Right hindlimb (tissue), 1 donor: ENCODE measurements around the gene SCRG1.

Source experiments
- DNase-seq: peaks from one replicate; pipeline ENCODE4 v3.0.0-alpha.2; 2018

The SCRG1 gene

GRCh38 chr4:173357939-173358338 is 41.0 kb downstream of the SCRG1 start:
- no peak for DNase-seq

GRCh38 chr4:173347467-173347866 is 51.4 kb downstream of the SCRG1 start:
- DNase-seq = no peak

- DNase-seq = no peak
Observed at GRCh38 chr4:173346074-173346473, 52.8 kb downstream of the SCRG1 start.

DNA sequence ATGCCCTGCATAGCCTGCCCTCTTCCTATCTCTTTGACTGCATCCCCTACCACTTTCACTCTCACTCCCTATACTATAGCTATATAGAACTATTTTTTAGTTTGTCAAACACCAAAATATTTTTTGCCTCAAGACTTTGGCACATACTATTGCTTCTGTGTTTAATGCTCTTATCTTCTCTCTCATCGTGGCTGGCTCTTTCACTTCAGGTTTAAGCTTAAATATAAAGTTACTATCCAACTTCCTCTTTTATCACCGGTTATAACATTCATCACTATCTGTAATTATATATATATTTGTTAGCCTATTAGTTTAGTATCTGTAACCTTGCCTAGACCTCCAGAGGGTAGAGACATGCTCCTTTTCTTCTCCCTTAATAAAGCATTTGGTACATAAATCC is 53.3 kb downstream of the SCRG1 start:
- DNase-seq = no peak

DNA sequence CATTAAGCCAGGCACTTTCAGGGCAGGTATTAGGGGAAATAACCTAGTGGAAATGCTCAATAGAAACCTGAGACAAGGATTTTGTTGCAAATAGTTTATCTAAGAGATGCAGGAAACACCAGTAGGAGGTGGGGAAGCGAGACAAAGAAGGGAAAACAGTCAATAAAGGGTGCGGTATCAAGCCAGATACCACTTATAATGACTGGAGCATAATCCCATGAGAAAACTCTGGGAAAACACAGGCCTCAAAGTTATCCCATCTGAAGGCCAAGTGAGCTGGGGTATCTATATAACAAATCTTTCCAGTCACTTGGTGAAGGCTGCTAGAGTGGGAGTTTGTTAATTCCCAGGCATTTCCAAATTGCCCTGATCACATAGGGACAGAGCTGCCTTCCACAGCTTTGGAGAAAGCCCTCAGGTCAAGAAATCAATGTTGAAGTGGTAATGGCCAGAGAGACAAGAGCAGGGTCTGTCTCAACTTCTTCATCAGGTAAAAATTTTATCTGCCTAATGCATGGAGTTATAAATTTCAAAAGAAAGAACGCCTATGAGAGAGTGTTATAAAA is 55.0 kb downstream of the SCRG1 start:
- DNase-seq = no peak

DNA sequence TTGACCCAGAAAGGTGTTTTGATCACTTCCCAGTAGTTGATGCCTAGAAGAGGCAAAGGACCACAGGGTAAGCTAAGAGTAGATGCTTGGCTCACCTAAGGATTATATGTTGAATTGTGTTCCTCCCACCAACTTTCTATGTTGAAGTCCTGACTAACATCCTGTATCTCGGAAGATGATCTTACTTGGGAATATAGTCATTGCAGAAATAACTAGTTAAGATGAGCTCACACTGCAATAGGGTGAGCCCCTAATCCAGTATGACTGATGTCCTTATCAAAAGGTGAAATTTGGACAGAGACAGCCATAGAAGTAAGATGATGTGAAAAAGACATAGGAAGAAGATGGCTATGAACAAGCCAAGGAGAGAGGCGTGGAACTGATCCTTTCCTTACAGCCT is 61.5 kb downstream of the SCRG1 start:
- DNase-seq = no peak

DNA sequence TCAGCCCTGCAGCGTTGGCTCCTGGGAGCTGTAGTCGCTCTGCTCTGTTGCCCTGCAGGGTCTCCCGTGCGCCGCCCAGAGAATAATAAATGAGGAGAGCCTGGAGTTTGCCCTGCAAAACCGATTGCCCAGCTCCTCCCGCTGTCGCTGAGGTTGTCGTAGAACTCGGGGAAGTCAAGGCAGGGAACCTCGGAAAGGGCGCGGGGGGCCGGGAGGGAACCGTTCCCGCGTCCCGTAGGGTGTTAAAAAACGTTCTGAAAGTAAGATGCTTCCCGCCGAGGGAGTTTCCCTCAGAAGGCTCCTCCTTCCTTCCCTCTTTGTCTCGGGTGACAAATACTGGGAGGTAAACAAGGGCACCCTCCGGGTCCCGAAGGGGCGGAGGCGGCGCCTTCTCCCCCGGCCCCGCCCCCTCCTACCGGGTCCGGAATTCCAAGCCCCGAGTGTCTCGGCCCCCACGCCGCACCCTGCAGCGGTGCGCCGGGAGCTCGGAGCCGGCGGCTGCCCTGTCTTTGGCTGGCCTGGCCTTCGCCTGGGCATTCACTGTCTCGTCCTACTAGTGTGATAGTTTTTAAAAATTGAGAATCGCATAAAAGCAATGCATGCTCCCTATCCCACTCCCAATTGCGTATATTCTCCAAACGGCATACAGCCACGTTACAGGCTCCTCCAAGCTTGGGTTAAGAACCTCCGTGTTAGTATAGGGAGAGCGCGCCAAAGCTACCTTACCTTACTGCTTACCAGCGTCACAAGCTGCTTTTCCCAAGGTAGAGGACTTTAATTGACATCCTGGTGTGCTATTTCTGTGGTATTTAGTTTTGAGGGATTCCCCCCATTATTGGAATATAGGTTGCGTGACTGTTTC is 63.8 kb downstream of the SCRG1 start:
- DNase-seq = peak; percentile 82
